Urothelium cell line (cell line): ENCODE data around the gene ZBTB48.
A peak's percentile ranks its signal among the peaks of the same experiment; 100 is the strongest.
"Not testable (repeated sequence)": the region's sequence is repeated elsewhere in the genome, so short reads cannot be mapped to it uniquely, and the experiment has no call there.

ENCODE experiments used
- DNase-seq: peaks from one replicate; pipeline ENCODE4 v3.0.0; 2011; ENCODE audit warnings: low spot score, mixed read lengths
- FAIRE-seq: peaks from 2 replicates; lab custom pipeline; 2011; peaks lifted over from hg19 to GRCh38; lab: Jason Lieb, UNC

The ZBTB48 gene

DNA sequence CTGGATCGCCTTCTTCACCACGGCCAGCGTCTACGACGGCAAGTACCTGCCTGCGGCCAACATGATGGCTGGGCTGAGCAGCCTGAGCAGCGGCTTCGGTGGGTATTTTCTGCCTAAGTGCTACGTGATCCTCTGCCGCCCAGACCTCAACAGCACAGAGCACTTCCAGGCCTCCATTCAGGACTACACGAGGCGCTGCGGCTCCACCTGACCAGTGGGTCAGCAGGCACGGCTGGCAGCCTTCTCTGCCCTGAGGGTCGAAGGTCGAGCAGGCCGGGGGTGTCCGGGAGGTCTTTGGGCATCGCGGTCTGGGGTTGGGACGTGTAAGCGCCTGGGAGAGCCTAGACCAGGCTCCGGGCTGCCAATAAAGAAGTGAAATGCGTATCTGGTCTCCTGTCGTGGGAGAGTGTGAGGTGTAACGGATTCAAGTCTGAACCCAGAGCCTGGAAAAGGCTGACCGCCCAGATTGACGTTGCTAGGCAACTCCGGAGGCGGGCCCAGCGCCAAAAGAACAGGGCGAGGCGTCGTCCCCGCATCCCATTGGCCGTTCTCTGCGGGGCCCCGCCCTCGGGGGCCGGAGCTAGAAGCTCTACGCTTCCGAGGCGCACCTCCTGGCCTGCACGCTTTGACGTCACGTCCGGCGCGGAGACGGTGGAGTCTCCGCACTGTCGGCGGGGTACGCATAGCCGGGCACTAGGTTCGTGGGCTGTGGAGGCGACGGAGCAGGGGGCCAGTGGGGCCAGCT is at the start of gene ZBTB48:
ZBTB48 (plus strand) TSS at position 621 of the 745 bp plus-strand sequence. CDS start 616 bp downstream, outside the sequence.
- DNase-seq (peak; percentile 98), FAIRE-seq (no peak)

DNA sequence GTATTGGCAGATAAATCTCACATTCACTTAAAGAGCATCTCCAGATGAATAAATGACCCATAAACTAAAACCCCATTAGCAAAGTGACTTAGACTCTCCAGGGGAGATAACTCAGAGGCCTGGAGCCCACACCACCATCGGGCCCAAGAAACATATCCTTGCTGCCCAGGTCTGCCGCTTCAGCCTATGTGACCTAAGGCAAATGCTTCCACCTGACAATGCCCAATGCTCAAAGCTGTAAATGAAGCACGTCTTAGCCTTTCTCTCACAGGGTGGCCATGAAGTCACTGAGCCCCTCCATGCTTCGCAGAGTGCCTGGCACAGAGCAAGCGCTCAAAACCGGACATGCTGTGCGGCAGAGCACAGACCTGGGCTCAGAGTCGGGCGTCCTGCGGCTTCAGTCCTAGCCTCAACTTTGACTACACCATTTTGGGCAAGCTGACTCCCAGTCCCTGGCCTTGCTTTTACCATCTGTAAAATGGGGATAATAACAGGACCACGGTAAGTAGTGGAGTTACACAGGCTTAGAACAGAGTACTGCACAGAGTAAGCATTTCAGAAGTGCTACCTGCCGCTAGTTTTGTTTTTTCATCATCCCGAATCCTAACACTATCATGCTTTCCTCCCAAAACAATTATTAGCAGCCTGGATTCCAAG is 49.2 kb upstream of the ZBTB48 start:
- FAIRE-seq = no peak

DNA sequence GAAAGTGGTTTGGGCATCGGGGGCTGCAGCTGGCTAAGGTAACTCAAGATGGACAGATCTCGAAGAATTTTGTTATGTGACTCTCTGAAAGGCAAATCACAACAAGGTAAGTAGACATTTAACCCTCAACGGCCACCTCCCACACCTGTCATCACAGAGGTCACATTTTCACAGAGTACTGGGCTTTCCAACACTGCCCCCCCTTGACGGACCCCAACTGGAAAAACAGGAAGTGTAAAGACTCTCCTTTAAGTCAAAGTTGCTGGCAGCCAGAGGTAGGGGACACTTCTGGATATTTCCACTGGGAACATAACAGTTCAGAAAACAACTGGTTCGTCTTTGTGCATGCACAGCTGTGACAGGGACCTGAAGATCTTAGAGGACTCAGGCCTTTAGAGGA is 47.8 kb upstream of the ZBTB48 start:
- DNase-seq (no peak), FAIRE-seq (no peak)

More for the DNA sequence above, 49.2 kb upstream of the ZBTB48 start:
- DNase-seq = no peak

GRCh38 chr1:6534248-6534822 is 45.5 kb upstream of the ZBTB48 start:
- no peak for FAIRE-seq
- no peak for DNase-seq

GRCh38 chr1:6535214-6535613 is 44.6 kb upstream of the ZBTB48 start:
- DNase-seq (no peak), FAIRE-seq (no peak)

- DNase-seq (no peak), FAIRE-seq (no peak)
Measured at GRCh38 chr1:6536291-6536690, 43.5 kb upstream of the ZBTB48 start.

- no peak for DNase-seq
- FAIRE-seq = no peak
Measured at GRCh38 chr1:6538956-6539355, 40.8 kb upstream of the ZBTB48 start.

GRCh38 chr1:6544831-6545230 is 35.0 kb upstream of the ZBTB48 start:
- no peak for DNase-seq
- FAIRE-seq = no peak

DNA sequence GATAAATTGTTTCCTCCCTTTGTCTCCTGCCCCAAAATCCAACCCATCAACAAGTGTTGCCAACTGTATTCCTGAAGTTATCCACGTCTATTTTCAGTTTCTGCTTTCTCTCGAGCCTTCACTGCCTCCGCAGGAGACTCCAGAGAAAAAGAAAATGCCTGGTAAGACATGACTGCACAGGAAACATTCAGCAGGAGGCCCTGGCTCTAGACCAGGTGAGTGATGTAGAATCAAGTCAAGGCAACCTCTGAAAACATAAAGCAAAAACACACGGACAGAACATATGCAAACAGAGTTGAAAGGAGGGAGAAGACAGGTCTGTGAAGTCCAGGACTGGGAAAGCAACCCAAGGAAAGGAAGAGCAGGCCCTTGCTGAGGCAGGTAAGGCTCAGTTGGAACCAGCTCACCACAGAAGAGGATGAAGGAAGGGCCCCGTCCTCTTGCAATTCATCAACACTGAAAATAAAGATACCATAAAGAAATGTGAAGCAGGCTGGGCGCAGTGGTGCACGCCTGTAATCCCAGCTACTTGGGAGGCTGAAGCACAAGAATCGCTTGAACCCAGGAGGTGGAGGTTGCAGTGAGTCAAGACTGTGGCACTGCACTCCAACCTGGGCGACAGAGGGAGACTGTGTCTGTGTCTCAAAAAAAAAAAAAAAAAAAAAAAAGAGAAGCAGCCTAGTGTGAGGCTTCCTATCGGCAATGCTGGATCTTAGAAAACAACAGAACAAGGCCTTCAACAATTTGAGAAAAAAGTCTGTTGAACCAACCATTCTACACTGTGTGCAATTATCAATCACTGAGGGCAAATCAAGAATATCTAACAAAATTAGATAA is 34.3 kb upstream of the ZBTB48 start:
- FAIRE-seq (no peak), DNase-seq (no peak)

GRCh38 chr1:6546326-6546725 is 33.5 kb upstream of the ZBTB48 start:
- FAIRE-seq = no peak
- DNase-seq = no peak

GRCh38 chr1:6547301-6547700 is 32.5 kb upstream of the ZBTB48 start:
- no peak for DNase-seq
- no peak for FAIRE-seq

GRCh38 chr1:6554031-6554906 is 25.5 kb upstream of the ZBTB48 start, which contains the start of gene NOL9:
Gene NOL9, minus strand, starts transcription at chr1:6554513. Its CDS starts 11 bp downstream, at chr1:6554502.
- DNase-seq = peak; percentile 93
- FAIRE-seq = no peak

GRCh38 chr1:6554907-6555778 is 24.7 kb upstream of the ZBTB48 start, which contains the start of gene TAS1R1:
Gene TAS1R1, plus strand, starts transcription at chr1:6555307. Its CDS starts 67 bp downstream, at chr1:6555374.
- no peak for FAIRE-seq
- no peak for DNase-seq

DNA sequence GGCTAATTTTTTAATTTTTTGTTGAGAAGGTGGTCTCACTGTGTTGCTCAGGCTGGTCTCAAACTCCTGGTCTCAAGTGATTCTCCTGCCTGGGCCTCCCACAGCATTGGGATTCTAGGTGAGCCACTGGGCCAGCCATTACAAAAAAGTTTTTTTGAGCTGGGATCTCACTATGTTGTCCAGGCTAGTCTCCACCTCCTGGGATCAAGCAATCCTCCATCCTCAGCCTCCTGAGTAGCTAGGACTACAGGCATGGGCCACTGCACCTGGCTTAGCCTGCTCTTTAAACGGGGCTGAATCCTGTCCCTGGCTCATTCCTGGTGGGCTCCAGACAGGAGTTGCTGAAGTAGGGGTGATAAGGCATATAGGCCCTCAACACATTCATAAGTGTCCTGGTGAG is 22.2 kb upstream of the ZBTB48 start:
- no peak for DNase-seq
- FAIRE-seq = no peak

- DNase-seq = not testable (repeated sequence)
Measured at GRCh38 chr1:6559161-6559560, 20.6 kb upstream of the ZBTB48 start.

GRCh38 chr1:6560267-6560666 is 19.5 kb upstream of the ZBTB48 start:
- FAIRE-seq = no peak
- DNase-seq = no peak

More at GRCh38 chr1:6559161-6559560, 20.6 kb upstream of the ZBTB48 start:
- FAIRE-seq = not testable (repeated sequence)

DNA sequence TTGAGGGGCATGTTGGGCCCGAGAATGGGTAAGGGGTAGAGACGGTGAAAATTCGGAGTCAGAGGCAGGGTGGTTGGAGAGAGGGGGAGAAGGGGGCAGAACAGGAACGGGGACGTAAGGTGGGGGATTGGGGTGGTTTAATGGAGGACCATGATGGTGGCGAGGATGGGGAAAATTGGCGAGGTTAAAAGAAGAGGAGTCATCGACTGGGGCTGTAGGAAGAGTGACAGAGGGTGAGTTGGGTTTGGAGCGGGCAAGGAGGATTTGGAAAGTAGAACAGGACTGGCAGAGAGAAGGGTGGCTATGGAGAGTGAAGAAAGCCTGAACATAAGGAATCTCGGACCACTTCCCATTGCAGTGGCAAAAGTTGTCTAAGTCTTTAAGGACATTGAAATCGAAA is 10.8 kb upstream of the ZBTB48 start:
- FAIRE-seq = no peak
- DNase-seq = no peak

GRCh38 chr1:6570100-6570499 is 9.7 kb upstream of the ZBTB48 start:
- DNase-seq (no peak), FAIRE-seq (no peak)

DNA sequence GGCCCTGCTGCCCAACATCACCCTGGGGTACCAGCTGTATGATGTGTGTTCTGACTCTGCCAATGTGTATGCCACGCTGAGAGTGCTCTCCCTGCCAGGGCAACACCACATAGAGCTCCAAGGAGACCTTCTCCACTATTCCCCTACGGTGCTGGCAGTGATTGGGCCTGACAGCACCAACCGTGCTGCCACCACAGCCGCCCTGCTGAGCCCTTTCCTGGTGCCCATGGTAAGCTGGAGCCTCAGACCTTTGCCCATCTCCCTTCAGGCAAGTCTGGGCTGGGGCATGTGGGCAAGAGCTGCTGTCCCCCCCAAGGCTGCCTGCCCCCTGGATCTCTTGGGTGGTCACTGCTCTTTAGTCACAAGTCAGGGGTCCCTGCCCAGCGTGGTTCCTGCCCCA is 8.8 kb upstream of the ZBTB48 start:
- FAIRE-seq (no peak), DNase-seq (no peak)
